GM23338 (cell line): ENCODE results near the gene NCOA7.

Source experiments
- EZH2phosphoT487 ChIP-seq: fragments of 200-600 bp; sonication (generic); IDR thresholded peaks from one replicate; pipeline ENCODE4 v1.8.1; 2018; ENCODE audit warnings: antibody characterized with exemption; ENCODE audit not compliant: unreplicated experiment
- POLR2AphosphoS5 ChIP-seq: IDR thresholded peaks from 2 replicates; pipeline ENCODE4 v1.6.1; 2016; ENCODE audit warnings: antibody characterized with exemption, low read depth
- TF ChIP-seq, protein P1 (sequence below): IDR thresholded peaks from one replicate; pipeline ENCODE4 v1.6.1; 2018; ENCODE audit warnings: antibody characterized with exemption; ENCODE audit not compliant: unreplicated experiment
- TF ChIP-seq, protein P2 (sequence below), 2 experiments: fragments of 200-600 bp in 1 of 2; sonication (generic) in 1 of 2; conservative IDR thresholded peaks; 2 replicates each; pipeline versions ENCODE4 v1.5.1 to v1.6.1; 2016 to 2017; ENCODE audit warnings: antibody characterized with exemption in 2 of 2, low read depth in 2 of 2, mild to moderate bottlenecking in 2 of 2, moderate library complexity in 1 of 2
- TF ChIP-seq, protein P3 (sequence below): IDR thresholded peaks from 2 replicates; pipeline ENCODE4 v1.6.1; 2016; ENCODE audit warnings: antibody characterized with exemption

DNA sequence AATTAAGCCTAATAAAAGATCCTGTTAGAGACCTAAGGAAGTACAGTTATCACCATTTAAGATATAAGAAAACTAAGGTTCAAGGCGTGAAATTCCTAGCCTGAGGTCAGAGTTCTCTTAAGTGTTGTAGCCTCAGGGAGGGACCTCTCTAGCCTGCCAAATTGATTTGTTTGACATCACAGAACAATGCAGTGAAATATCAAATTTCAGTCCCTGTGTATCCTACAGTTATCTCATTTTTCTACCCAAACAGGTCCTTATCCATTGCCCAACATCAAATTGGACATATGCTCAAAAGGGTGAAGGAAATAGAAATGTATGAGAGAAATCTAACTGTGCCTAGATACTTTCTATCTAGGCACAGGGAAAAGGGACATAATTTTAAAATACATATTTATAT is 63.0 kb downstream of the NCOA7 start:
- TF ChIP-seq POLR2AphosphoS5 (no peak), EZH2phosphoT487 (no peak)
- TF ChIP-seq, protein P1, sequence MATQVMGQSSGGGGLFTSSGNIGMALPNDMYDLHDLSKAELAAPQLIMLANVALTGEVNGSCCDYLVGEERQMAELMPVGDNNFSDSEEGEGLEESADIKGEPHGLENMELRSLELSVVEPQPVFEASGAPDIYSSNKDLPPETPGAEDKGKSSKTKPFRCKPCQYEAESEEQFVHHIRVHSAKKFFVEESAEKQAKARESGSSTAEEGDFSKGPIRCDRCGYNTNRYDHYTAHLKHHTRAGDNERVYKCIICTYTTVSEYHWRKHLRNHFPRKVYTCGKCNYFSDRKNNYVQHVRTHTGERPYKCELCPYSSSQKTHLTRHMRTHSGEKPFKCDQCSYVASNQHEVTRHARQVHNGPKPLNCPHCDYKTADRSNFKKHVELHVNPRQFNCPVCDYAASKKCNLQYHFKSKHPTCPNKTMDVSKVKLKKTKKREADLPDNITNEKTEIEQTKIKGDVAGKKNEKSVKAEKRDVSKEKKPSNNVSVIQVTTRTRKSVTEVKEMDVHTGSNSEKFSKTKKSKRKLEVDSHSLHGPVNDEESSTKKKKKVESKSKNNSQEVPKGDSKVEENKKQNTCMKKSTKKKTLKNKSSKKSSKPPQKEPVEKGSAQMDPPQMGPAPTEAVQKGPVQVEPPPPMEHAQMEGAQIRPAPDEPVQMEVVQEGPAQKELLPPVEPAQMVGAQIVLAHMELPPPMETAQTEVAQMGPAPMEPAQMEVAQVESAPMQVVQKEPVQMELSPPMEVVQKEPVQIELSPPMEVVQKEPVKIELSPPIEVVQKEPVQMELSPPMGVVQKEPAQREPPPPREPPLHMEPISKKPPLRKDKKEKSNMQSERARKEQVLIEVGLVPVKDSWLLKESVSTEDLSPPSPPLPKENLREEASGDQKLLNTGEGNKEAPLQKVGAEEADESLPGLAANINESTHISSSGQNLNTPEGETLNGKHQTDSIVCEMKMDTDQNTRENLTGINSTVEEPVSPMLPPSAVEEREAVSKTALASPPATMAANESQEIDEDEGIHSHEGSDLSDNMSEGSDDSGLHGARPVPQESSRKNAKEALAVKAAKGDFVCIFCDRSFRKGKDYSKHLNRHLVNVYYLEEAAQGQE = no peak
- TF ChIP-seq, protein P2, sequence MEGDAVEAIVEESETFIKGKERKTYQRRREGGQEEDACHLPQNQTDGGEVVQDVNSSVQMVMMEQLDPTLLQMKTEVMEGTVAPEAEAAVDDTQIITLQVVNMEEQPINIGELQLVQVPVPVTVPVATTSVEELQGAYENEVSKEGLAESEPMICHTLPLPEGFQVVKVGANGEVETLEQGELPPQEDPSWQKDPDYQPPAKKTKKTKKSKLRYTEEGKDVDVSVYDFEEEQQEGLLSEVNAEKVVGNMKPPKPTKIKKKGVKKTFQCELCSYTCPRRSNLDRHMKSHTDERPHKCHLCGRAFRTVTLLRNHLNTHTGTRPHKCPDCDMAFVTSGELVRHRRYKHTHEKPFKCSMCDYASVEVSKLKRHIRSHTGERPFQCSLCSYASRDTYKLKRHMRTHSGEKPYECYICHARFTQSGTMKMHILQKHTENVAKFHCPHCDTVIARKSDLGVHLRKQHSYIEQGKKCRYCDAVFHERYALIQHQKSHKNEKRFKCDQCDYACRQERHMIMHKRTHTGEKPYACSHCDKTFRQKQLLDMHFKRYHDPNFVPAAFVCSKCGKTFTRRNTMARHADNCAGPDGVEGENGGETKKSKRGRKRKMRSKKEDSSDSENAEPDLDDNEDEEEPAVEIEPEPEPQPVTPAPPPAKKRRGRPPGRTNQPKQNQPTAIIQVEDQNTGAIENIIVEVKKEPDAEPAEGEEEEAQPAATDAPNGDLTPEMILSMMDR (conservative IDR thresholded peaks at IDR 0.05; ENCODE audit: low read depth in 2 of 2) = no peak
- TF ChIP-seq, protein P3, sequence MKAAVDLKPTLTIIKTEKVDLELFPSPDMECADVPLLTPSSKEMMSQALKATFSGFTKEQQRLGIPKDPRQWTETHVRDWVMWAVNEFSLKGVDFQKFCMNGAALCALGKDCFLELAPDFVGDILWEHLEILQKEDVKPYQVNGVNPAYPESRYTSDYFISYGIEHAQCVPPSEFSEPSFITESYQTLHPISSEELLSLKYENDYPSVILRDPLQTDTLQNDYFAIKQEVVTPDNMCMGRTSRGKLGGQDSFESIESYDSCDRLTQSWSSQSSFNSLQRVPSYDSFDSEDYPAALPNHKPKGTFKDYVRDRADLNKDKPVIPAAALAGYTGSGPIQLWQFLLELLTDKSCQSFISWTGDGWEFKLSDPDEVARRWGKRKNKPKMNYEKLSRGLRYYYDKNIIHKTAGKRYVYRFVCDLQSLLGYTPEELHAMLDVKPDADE = no peak
